ENCODE results near the gene ZNF396. TPM values are rescaled to one million over a fixed set of nuclear protein-coding genes. Genes with fewer than 3 reads are reported as not detected.
A peak's percentile ranks its signal among the peaks of the same experiment; 100 is the strongest.

The ZNF396 gene
- total and polyA plus RNA-seq, 4 donors: 0.60 to 1.2 (median 0.99) TPM

DNA sequence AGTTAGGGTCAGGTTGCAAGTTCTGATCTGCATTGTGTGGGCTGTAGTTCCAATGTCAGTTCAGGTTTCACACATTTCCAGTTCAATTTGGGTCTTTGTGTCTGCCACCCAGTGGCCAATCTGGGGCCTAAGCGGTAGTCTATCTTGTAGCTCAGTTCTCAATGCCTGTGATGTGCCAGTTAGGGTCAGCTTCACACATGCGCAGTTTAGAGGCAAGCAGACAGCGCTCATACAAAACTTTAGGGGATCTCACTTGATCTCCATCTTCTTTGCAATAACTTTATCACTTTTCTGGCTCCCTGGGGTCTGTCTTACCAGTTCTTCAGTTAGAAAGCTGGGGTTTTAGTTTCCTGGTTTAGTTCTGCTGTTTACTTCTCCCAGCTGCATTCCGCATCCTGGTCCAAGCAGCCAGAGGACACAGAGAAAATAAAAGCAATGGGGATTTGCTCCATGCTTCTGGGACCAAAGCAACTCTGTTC is 22.0 kb downstream of the ZNF396 start:
- no peak overlapping the region for H3K4me3 ChIP-seq (ENCODE audit: low read depth in 1 of 3, low read length in 3 of 3)
- peaks cover 0 to 3% (median 0%) of the 10 kb centered on the region in 4 donors for H3K4me1 ChIP-seq (ENCODE audit: control insufficient read depth in 4 of 4, insufficient read depth in 4 of 4, low read length in 3 of 4)
- TF ChIP-seq, protein P1, sequence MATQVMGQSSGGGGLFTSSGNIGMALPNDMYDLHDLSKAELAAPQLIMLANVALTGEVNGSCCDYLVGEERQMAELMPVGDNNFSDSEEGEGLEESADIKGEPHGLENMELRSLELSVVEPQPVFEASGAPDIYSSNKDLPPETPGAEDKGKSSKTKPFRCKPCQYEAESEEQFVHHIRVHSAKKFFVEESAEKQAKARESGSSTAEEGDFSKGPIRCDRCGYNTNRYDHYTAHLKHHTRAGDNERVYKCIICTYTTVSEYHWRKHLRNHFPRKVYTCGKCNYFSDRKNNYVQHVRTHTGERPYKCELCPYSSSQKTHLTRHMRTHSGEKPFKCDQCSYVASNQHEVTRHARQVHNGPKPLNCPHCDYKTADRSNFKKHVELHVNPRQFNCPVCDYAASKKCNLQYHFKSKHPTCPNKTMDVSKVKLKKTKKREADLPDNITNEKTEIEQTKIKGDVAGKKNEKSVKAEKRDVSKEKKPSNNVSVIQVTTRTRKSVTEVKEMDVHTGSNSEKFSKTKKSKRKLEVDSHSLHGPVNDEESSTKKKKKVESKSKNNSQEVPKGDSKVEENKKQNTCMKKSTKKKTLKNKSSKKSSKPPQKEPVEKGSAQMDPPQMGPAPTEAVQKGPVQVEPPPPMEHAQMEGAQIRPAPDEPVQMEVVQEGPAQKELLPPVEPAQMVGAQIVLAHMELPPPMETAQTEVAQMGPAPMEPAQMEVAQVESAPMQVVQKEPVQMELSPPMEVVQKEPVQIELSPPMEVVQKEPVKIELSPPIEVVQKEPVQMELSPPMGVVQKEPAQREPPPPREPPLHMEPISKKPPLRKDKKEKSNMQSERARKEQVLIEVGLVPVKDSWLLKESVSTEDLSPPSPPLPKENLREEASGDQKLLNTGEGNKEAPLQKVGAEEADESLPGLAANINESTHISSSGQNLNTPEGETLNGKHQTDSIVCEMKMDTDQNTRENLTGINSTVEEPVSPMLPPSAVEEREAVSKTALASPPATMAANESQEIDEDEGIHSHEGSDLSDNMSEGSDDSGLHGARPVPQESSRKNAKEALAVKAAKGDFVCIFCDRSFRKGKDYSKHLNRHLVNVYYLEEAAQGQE (IDR thresholded peaks at IDR 0.05): peak; percentile 24
- TF ChIP-seq FOXA2 (IDR thresholded peaks at IDR 0.05): no peak
- no peak for TF ChIP-seq EGR1 (IDR thresholded peaks at IDR 0.05; ENCODE audit: low read depth in 2 of 2)
- no peak for TF ChIP-seq FOXA1 (IDR thresholded peaks at IDR 0.05)
- peak; percentile 20 for TF ChIP-seq SP1 (IDR thresholded peaks at IDR 0.05)
- TF ChIP-seq TAF1 (conservative IDR thresholded peaks at IDR 0.05): no peak
- TF ChIP-seq, protein P2, sequence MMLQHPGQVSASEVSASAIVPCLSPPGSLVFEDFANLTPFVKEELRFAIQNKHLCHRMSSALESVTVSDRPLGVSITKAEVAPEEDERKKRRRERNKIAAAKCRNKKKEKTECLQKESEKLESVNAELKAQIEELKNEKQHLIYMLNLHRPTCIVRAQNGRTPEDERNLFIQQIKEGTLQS (IDR thresholded peaks at IDR 0.05): no peak
- TF ChIP-seq RXRA (IDR thresholded peaks at IDR 0.05): peak; percentile 24 to 43
- no peak for TF ChIP-seq HNF4G (IDR thresholded peaks at IDR 0.05)
- TF ChIP-seq, protein P3, sequence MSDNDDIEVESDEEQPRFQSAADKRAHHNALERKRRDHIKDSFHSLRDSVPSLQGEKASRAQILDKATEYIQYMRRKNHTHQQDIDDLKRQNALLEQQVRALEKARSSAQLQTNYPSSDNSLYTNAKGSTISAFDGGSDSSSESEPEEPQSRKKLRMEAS (IDR thresholded peaks at IDR 0.05): no peak
- TF ChIP-seq YY1 (IDR thresholded peaks at IDR 0.05): peak; percentile 23
- TF ChIP-seq HNF4A (conservative IDR thresholded peaks at IDR 0.05): peak in 1 of 2 donors; percentile 37
- TF ChIP-seq, protein P4, sequence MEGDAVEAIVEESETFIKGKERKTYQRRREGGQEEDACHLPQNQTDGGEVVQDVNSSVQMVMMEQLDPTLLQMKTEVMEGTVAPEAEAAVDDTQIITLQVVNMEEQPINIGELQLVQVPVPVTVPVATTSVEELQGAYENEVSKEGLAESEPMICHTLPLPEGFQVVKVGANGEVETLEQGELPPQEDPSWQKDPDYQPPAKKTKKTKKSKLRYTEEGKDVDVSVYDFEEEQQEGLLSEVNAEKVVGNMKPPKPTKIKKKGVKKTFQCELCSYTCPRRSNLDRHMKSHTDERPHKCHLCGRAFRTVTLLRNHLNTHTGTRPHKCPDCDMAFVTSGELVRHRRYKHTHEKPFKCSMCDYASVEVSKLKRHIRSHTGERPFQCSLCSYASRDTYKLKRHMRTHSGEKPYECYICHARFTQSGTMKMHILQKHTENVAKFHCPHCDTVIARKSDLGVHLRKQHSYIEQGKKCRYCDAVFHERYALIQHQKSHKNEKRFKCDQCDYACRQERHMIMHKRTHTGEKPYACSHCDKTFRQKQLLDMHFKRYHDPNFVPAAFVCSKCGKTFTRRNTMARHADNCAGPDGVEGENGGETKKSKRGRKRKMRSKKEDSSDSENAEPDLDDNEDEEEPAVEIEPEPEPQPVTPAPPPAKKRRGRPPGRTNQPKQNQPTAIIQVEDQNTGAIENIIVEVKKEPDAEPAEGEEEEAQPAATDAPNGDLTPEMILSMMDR (IDR thresholded peaks at IDR 0.05; ENCODE audit: low read depth, low read length, missing input control): peak; percentile 82
- no peak for TF ChIP-seq GABPA (IDR thresholded peaks at IDR 0.05 in 1 of 2, conservative IDR thresholded peaks at IDR 0.05 in 1 of 2)
- TF ChIP-seq RAD21 (IDR thresholded peaks at IDR 0.05): peak; percentile 90 to 93
- no peak for TF ChIP-seq NR2F2 (IDR thresholded peaks at IDR 0.05)
- TF ChIP-seq, protein P5, sequence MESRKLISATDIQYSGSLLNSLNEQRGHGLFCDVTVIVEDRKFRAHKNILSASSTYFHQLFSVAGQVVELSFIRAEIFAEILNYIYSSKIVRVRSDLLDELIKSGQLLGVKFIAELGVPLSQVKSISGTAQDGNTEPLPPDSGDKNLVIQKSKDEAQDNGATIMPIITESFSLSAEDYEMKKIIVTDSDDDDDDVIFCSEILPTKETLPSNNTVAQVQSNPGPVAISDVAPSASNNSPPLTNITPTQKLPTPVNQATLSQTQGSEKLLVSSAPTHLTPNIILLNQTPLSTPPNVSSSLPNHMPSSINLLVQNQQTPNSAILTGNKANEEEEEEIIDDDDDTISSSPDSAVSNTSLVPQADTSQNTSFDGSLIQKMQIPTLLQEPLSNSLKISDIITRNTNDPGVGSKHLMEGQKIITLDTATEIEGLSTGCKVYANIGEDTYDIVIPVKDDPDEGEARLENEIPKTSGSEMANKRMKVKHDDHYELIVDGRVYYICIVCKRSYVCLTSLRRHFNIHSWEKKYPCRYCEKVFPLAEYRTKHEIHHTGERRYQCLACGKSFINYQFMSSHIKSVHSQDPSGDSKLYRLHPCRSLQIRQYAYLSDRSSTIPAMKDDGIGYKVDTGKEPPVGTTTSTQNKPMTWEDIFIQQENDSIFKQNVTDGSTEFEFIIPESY (IDR thresholded peaks at IDR 0.05): no peak
- TF ChIP-seq JUND (IDR thresholded peaks at IDR 0.05): no peak
- no peaks in the 10 kb centered on the region for H3K9me3 ChIP-seq (ENCODE audit: control insufficient read depth in 4 of 4, low read length in 3 of 4)
- WGBS: 25% methylated on average over 4 of the region's 4 CpGs
- no peaks in the 10 kb centered on the region for H3K27me3 ChIP-seq (ENCODE audit: control insufficient read depth in 4 of 4, insufficient read depth in 4 of 4, low read length in 3 of 4)
- H3K36me3 ChIP-seq (ENCODE audit: control insufficient read depth in 4 of 4, insufficient read depth in 3 of 4, low read depth in 1 of 4, low read length in 3 of 4): no peaks in the 10 kb centered on the region
- no peak overlapping the region for H3K9ac ChIP-seq (ENCODE audit: low read depth in 1 of 2, low read length in 2 of 2)
- peak; percentile 56 for DNase-seq (ENCODE audit: low spot score)
- H3K27ac ChIP-seq (ENCODE audit: low read depth in 1 of 2, low read length in 2 of 2): no peak overlapping the region
